Cerebellar nuclear complex (tissue), 1 donor: ENCODE data around the gene MLEC.

Experiments used
- DNase-seq, 2 experiments: peaks; one replicate each; lab custom pipeline; 2025; lab: John Stamatoyannopoulos, UW

The MLEC gene

GRCh38 chr12:120741476-120742421 is 54.8 kb downstream of the MLEC start:
- DNase-seq, result no peak

GRCh38 chr12:120744922-120745493 is 58.1 kb downstream of the MLEC start:
- no peak for DNase-seq

- no peak for DNase-seq
Observed at GRCh38 chr12:120748242-120748641, 61.3 kb downstream of the MLEC start.

GRCh38 chr12:120749256-120749655 is 62.3 kb downstream of the MLEC start:
- DNase-seq, result no peak

- no peak for DNase-seq
Observed at GRCh38 chr12:120750806-120751205, 63.9 kb downstream of the MLEC start.

GRCh38 chr12:120751389-120751788 is 64.4 kb downstream of the MLEC start:
- no peak for DNase-seq
